ENCODE measurements around the gene RNASEH1. TPM values are rescaled to one million over a fixed set of nuclear protein-coding genes. Genes with fewer than 3 reads are reported as not detected.
"Not testable (repeated sequence)": the region's sequence is repeated elsewhere in the genome, so short reads cannot be mapped to it uniquely, and the experiment has no call there.

Gene RNASEH1
- total RNA-seq, 1 experiment from 2014 or later, result 20.4 TPM

DNA sequence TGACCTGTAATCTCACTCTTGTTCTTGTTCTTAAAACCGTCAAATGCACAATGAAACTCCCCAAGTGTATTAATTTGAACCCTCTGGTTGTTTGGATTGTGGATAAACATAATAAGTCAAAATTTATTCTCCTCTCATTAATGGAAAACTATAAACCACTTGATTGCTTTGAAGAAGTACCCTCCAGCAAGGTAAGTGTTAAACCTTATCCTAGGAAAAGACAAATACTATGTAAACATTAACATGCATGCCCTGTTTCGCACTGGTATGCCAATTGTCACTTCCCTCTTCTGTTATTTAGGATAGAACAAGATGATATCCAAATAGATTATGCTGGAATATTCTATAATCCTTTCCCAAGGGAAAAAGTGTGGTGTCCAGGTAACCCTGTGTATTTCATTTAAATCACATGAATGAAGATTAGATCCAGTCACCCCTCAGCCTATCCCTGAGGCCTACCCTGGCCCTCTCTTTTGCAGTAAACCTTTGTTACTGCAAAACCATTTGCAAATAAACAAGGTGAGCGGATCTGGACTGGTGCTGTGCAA is 40.1 kb downstream of the RNASEH1 start:
- Histone ChIP-seq H3K4me2 (ENCODE audit: low read depth, low read length, poor library complexity, severe bottlenecking) (peak overlapping the region; percentile 91), H4K20me1 (ENCODE audit: insufficient read depth, low read depth, low read length) (no peaks in the 10 kb centered on the region), H3K27ac (ENCODE audit: low read length) (peak overlapping the region; percentile 74), H2AFZ (ENCODE audit: low read length) (no peak overlapping the region), H3K4me3 (ENCODE audit: low read length) (peak overlapping the region; percentile 76), H3K36me3 (ENCODE audit: insufficient read depth, low read length) (peaks cover 35% of the 10 kb centered on the region), H3K9me2 (replicated peaks; ENCODE audit: insufficient read depth, low read length) (no peaks in the 10 kb centered on the region), H3K9me3 (ENCODE audit: low read length) (no peaks in the 10 kb centered on the region), H3K9ac (ENCODE audit: low read length) (peak overlapping the region; percentile 96), H3K4me1 (ENCODE audit: low read length) (peaks cover 26% of the 10 kb centered on the region), H3K79me2 (ENCODE audit: low read length) (peaks cover 46% of the 10 kb centered on the region), H3K27me3 (ENCODE audit: low read length) (no peaks in the 10 kb centered on the region)
- peak; percentile 75 for DNase-seq

DNA sequence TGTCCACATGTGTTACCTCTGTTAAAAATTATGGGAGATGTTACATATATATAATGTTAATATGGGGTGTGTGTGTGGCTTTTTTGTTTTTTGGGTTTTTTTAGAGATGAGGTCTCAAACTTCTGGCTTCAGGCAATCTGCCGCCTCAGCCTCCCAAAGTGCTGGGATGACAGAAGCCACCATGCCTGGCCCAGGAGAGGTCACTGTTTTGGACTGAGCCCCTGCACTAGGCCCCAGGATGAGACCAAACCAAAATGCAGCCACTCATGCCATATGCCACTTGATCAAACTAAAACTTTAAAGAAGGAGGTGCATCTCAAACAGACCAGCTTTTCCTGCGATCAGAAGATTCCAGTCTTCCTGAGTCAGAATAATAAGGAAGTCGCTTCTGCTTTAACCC is 41.3 kb downstream of the RNASEH1 start:
- H4K20me1 ChIP-seq (ENCODE audit: insufficient read depth, low read depth, low read length), result no peaks in the 10 kb centered on the region
- no peaks in the 10 kb centered on the region for H3K9me3 ChIP-seq (ENCODE audit: low read length)
- H3K27ac ChIP-seq (ENCODE audit: low read length), result no peak overlapping the region
- peaks cover 47% of the 10 kb centered on the region for H3K36me3 ChIP-seq (ENCODE audit: insufficient read depth, low read length)
- H3K4me1 ChIP-seq (ENCODE audit: low read length), result peaks cover 26% of the 10 kb centered on the region
- no peaks in the 10 kb centered on the region for H3K9me2 ChIP-seq (replicated peaks; ENCODE audit: insufficient read depth, low read length)
- peaks cover 54% of the 10 kb centered on the region for H3K79me2 ChIP-seq (ENCODE audit: low read length)
- no peak overlapping the region for H2AFZ ChIP-seq (ENCODE audit: low read length)
- H3K27me3 ChIP-seq (ENCODE audit: low read length), result no peaks in the 10 kb centered on the region
- no peak overlapping the region for H3K4me3 ChIP-seq (ENCODE audit: low read length)
- no peak overlapping the region for H3K4me2 ChIP-seq (ENCODE audit: low read depth, low read length, poor library complexity, severe bottlenecking)
- no peak for DNase-seq
- H3K9ac ChIP-seq (ENCODE audit: low read length), result no peak overlapping the region

DNA sequence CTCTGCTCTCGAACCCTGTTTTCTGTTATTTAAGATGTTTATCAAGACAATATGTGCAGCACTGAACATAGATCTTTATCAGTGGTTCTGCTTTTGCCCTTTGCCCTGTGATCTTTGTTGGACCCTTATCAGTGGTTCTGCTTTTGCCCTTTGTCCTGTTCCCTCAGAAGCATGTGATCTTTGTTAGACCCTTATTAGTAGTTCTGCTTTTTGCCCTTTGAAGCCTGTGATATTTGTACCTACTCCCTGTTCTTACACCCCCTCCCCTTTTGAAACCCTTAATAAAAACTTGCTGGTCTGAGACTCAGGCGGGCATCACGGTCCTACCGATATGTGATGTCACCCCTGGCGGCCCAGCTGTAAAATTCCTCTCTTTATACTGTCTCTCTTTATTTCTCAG is 42.7 kb downstream of the RNASEH1 start:
- H3K9me3 ChIP-seq (ENCODE audit: low read length); DNase-seq; H2AFZ ChIP-seq (ENCODE audit: low read length); H3K27ac ChIP-seq (ENCODE audit: low read length); H3K9me2 ChIP-seq (replicated peaks; ENCODE audit: insufficient read depth, low read length); H3K27me3 ChIP-seq (ENCODE audit: low read length); H4K20me1 ChIP-seq (ENCODE audit: insufficient read depth, low read depth, low read length); H3K9ac ChIP-seq (ENCODE audit: low read length); H3K4me2 ChIP-seq (ENCODE audit: low read depth, low read length, poor library complexity, severe bottlenecking); H3K4me3 ChIP-seq (ENCODE audit: low read length): not testable (repeated sequence)
- peaks cover 64% of the 10 kb centered on the region for H3K79me2 ChIP-seq (ENCODE audit: low read length)
- H3K36me3 ChIP-seq (ENCODE audit: insufficient read depth, low read length), result peaks cover 61% of the 10 kb centered on the region
- peaks cover 21% of the 10 kb centered on the region for H3K4me1 ChIP-seq (ENCODE audit: low read length)

DNA sequence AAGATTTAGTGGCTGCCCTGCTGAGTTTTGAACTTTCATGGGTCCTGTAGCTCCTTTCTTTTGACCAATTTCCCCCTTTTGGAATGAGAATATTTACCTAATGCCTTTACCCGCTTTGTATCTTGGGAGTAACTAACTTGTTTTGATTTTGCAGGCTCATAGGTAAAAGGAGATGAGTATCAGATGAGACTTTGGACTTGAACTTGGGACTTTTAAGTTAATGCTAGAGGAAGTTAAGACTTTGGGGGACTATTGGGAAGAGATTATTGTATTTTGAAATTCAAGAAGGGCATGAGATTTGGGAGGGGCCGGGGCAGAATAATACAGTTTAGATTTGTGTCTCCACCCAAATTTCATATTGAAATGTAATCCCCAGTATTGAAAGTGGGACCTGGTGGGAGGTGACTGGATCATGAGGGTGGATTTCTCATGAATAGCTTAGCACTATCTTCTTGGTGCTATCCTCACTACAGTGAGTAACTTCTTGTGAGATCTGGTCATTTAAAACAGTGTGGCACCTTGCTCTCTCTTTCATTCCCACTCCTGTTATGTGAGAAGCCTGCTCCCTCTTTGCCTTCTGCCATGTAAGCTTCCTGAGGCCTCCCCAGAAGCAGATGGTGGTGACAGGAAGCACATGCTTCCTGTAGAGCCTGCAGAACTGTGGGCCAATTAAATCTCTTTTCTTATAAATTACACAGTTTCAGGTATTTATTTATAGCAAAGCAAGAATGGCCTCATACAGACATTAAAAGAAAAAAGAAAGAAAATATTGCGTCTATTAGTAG is 44.9 kb downstream of the RNASEH1 start:
- Histone ChIP-seq H3K27ac (ENCODE audit: low read length) (no peak overlapping the region), H3K27me3 (ENCODE audit: low read length) (no peaks in the 10 kb centered on the region), H2AFZ (ENCODE audit: low read length) (no peak overlapping the region), H3K4me3 (ENCODE audit: low read length) (no peak overlapping the region), H3K79me2 (ENCODE audit: low read length) (peaks cover 72% of the 10 kb centered on the region), H3K9me2 (replicated peaks; ENCODE audit: insufficient read depth, low read length) (no peaks in the 10 kb centered on the region), H3K9ac (ENCODE audit: low read length) (no peak overlapping the region), H4K20me1 (ENCODE audit: insufficient read depth, low read depth, low read length) (no peaks in the 10 kb centered on the region), H3K4me1 (ENCODE audit: low read length) (peaks cover 8% of the 10 kb centered on the region), H3K4me2 (ENCODE audit: low read depth, low read length, poor library complexity, severe bottlenecking) (no peak overlapping the region), H3K9me3 (ENCODE audit: low read length) (no peaks in the 10 kb centered on the region), H3K36me3 (ENCODE audit: insufficient read depth, low read length) (peaks cover 68% of the 10 kb centered on the region)
- DNase-seq, result no peak

DNA sequence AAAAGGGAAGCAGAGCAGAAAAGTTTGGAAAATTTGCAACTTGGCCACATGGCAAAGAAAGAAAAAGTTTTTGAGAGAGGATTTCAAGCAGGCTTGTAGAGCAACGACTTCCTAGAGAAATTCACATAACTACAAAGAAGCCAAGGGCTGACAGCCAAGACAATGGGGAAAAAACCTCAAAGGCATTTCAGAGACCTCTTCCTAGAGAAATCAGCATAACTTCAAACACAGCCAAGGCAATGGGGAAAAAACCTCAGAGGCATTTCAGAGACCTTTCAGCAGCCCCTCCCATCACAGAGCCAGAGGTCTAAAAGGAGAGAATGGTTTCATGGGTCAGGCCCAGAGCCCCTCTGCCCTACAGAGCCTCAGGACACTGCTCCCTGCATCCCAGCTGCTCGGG is 46.0 kb downstream of the RNASEH1 start:
- no peak overlapping the region for H3K9ac ChIP-seq (ENCODE audit: low read length)
- peaks cover 67% of the 10 kb centered on the region for H3K36me3 ChIP-seq (ENCODE audit: insufficient read depth, low read length)
- H3K27me3 ChIP-seq (ENCODE audit: low read length), result no peaks in the 10 kb centered on the region
- H3K9me3 ChIP-seq (ENCODE audit: low read length), result no peaks in the 10 kb centered on the region
- H3K4me1 ChIP-seq (ENCODE audit: low read length), result no peaks in the 10 kb centered on the region
- no peak overlapping the region for H3K4me2 ChIP-seq (ENCODE audit: low read depth, low read length, poor library complexity, severe bottlenecking)
- no peak for DNase-seq
- H3K27ac ChIP-seq (ENCODE audit: low read length), result no peak overlapping the region
- peaks cover 69% of the 10 kb centered on the region for H3K79me2 ChIP-seq (ENCODE audit: low read length)
- no peak overlapping the region for H2AFZ ChIP-seq (ENCODE audit: low read length)
- H4K20me1 ChIP-seq (ENCODE audit: insufficient read depth, low read depth, low read length), result no peaks in the 10 kb centered on the region
- H3K4me3 ChIP-seq (ENCODE audit: low read length), result no peak overlapping the region
- no peaks in the 10 kb centered on the region for H3K9me2 ChIP-seq (replicated peaks; ENCODE audit: insufficient read depth, low read length)

DNA sequence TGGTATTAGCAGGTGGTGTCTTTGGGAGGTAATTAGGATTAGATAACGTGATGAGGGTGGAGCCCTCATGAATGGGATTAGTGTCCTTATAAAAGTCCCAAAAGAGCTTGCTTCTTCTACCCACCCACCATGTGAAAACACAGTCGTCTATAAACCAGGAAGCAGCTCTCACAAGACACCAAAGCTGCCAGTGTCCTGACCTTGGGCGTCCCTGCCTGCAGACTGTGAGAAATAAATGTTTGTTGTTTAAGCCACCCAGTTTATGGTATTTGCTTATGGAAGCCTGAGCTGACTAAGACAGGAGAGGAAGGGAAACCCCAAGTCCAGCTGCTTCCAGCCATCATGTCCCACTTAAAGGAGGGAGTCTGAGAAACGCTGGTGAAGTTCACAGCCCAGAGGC is 52.4 kb downstream of the RNASEH1 start:
- H3K79me2 ChIP-seq (ENCODE audit: low read length), result peaks cover 71% of the 10 kb centered on the region
- H3K36me3 ChIP-seq (ENCODE audit: insufficient read depth, low read length), result peaks cover 45% of the 10 kb centered on the region
- no peaks in the 10 kb centered on the region for H3K9me3 ChIP-seq (ENCODE audit: low read length)
- DNase-seq, result no peak
- no peak overlapping the region for H3K9ac ChIP-seq (ENCODE audit: low read length)
- no peaks in the 10 kb centered on the region for H3K4me1 ChIP-seq (ENCODE audit: low read length)
- no peak overlapping the region for H3K27ac ChIP-seq (ENCODE audit: low read length)
- H3K4me3 ChIP-seq (ENCODE audit: low read length), result no peak overlapping the region
- no peak overlapping the region for H3K4me2 ChIP-seq (ENCODE audit: low read depth, low read length, poor library complexity, severe bottlenecking)
- no peaks in the 10 kb centered on the region for H3K27me3 ChIP-seq (ENCODE audit: low read length)
- H2AFZ ChIP-seq (ENCODE audit: low read length), result no peak overlapping the region
- no peaks in the 10 kb centered on the region; the same call in 1 of the 2 replicates for H4K20me1 ChIP-seq (ENCODE audit: insufficient read depth, low read depth, low read length)
- H3K9me2 ChIP-seq (replicated peaks; ENCODE audit: insufficient read depth, low read length), result no peaks in the 10 kb centered on the region

DNA sequence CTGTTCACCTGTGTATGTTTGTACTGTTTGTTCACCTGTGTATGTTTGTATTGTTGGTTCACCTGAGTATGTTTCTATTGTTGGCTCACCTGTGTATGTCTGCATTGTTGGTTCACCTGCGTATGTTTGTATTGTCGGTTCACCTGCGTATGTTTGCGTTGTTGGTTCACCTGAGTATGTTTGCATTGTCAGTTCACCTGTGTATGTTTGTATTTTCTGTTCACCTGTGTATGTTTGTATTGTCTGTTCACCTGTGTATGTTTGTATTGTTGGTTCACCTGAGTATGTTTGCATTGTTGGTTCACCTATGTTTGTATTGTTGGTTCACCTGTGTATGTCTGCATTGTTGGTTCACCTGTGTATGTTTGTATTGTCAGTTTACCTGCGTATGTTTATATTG is 53.4 kb downstream of the RNASEH1 start:
- Histone ChIP-seq H3K4me3 (ENCODE audit: low read length) (no peak overlapping the region), H3K9me3 (ENCODE audit: low read length) (no peaks in the 10 kb centered on the region), H3K4me1 (ENCODE audit: low read length) (no peaks in the 10 kb centered on the region), H3K9me2 (replicated peaks; ENCODE audit: insufficient read depth, low read length) (no peaks in the 10 kb centered on the region), H3K9ac (ENCODE audit: low read length) (no peak overlapping the region), H3K4me2 (ENCODE audit: low read depth, low read length, poor library complexity, severe bottlenecking) (no peak overlapping the region), H3K27me3 (ENCODE audit: low read length) (no peaks in the 10 kb centered on the region), H3K79me2 (ENCODE audit: low read length) (peaks cover 64% of the 10 kb centered on the region), H3K27ac (ENCODE audit: low read length) (no peak overlapping the region), H3K36me3 (ENCODE audit: insufficient read depth, low read length) (peaks cover 38% of the 10 kb centered on the region), H2AFZ (ENCODE audit: low read length) (no peak overlapping the region), H4K20me1 (ENCODE audit: insufficient read depth, low read depth, low read length) (no peaks in the 10 kb centered on the region; the same call in 1 of the 2 replicates)
- DNase-seq, result no peak

DNA sequence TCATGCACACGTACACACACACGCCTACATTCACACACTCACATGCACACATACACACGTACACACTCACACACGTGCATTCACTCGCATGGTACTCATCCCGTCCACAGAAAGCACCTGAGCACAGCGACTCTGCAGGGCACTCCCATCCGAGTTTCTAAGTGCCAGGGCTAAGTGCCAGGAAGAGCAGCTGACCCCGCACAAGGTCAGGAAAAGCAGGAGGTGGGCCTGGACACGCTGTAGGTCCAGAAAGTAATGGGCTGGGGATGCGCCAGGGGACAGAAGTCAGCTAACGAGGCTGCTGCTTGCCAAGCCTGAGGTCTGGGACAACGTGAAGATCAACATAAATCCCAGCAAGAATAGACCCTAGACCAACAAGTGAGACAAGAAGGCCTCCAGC is 54.6 kb downstream of the RNASEH1 start:
- no peak for DNase-seq
- Histone ChIP-seq H3K27me3 (ENCODE audit: low read length) (no peaks in the 10 kb centered on the region), H4K20me1 (ENCODE audit: insufficient read depth, low read depth, low read length) (no peaks in the 10 kb centered on the region; the same call in 1 of the 2 replicates), H3K27ac (ENCODE audit: low read length) (no peak overlapping the region), H3K4me3 (ENCODE audit: low read length) (no peak overlapping the region), H3K9ac (ENCODE audit: low read length) (no peak overlapping the region), H3K4me2 (ENCODE audit: low read depth, low read length, poor library complexity, severe bottlenecking) (no peak overlapping the region), H3K9me2 (replicated peaks; ENCODE audit: insufficient read depth, low read length) (no peaks in the 10 kb centered on the region), H3K9me3 (ENCODE audit: low read length) (no peaks in the 10 kb centered on the region), H3K4me1 (ENCODE audit: low read length) (no peaks in the 10 kb centered on the region), H2AFZ (ENCODE audit: low read length) (no peak overlapping the region), H3K36me3 (ENCODE audit: insufficient read depth, low read length) (peaks cover 45% of the 10 kb centered on the region; the same call in 1 of the 2 replicates), H3K79me2 (ENCODE audit: low read length) (peaks cover 57% of the 10 kb centered on the region)
